DOHH2 (cell line): ENCODE measurements around the gene AIG1.
"Not testable (repeated sequence)": the region's sequence is repeated elsewhere in the genome, so short reads cannot be mapped to it uniquely, and the experiment has no call there.

Experiments used
- H3F3A ChIP-seq: fragments of 200-600 bp; sonication (generic), shearing (Covaris generic); 2 replicates; pipeline ENCODE4 v1.6.0; 2016; ENCODE audit warnings: antibody characterized with exemption, mild to moderate bottlenecking; ENCODE audit not compliant: control insufficient read depth, insufficient read depth
- H3K27ac ChIP-seq: fragments of 200-600 bp; sonication (generic); 2 replicates; pipeline ENCODE4 v1.5.1; 2014; ENCODE audit warnings: low read depth, mild to moderate bottlenecking, low read length, moderate library complexity
- H3K27me3 ChIP-seq: fragments of 200-600 bp; sonication (generic); 2 replicates; pipeline ENCODE4 v1.6.1; 2014; ENCODE audit warnings: mild to moderate bottlenecking, low read length, mixed read lengths; ENCODE audit not compliant: control insufficient read depth
- H3K36me3 ChIP-seq: fragments of 200-600 bp; sonication (generic); 2 replicates; pipeline ENCODE4 v1.6.1; 2014; ENCODE audit warnings: mild to moderate bottlenecking, low read length, moderate library complexity, mixed read lengths; ENCODE audit not compliant: control insufficient read depth
- H3K4me1 ChIP-seq: fragments of 200-600 bp; sonication (generic); 2 replicates; pipeline ENCODE4 v1.6.1; 2014; ENCODE audit warnings: mild to moderate bottlenecking, low read length, mixed read lengths; ENCODE audit not compliant: control insufficient read depth
- H3K4me2 ChIP-seq: fragments of 200-600 bp; sonication (generic); 2 replicates; pipeline ENCODE4 v1.6.0; 2014; ENCODE audit warnings: mild to moderate bottlenecking, low read length, moderate library complexity
- H3K4me3 ChIP-seq: fragments of 200-600 bp; sonication (generic); 2 replicates; pipeline ENCODE4 v1.5.1; 2014; ENCODE audit warnings: mild to moderate bottlenecking, low read length, mixed read lengths
- H3K79me2 ChIP-seq: fragments of 200-600 bp; sonication (generic); 2 replicates; pipeline ENCODE4 v1.6.1; 2014; ENCODE audit warnings: mild to moderate bottlenecking, low read length, mixed read lengths; ENCODE audit not compliant: control insufficient read depth
- H3K9me2 ChIP-seq: fragments of 200-600 bp; sonication (generic); replicated peaks from 2 replicates; pipeline ENCODE4 v1.6.1; 2014; ENCODE audit warnings: mild to moderate bottlenecking, low read length, mixed read lengths; ENCODE audit not compliant: control insufficient read depth
- H3K9me3 ChIP-seq: fragments of 200-600 bp; sonication (generic); 2 replicates; pipeline ENCODE4 v1.6.1; 2014; ENCODE audit warnings: antibody characterized with exemption, low read length, mixed read lengths; ENCODE audit not compliant: control insufficient read depth, insufficient read depth
- H4K20me1 ChIP-seq: fragments of 200-600 bp; sonication (generic); 2 replicates; pipeline ENCODE4 v1.6.0; 2014; ENCODE audit warnings: low read depth, mild to moderate bottlenecking, antibody characterized with exemption, low read length, moderate library complexity; ENCODE audit not compliant: control insufficient read depth, insufficient read depth
- EZH2phosphoT487 ChIP-seq: fragments of 200-600 bp; sonication (generic); IDR thresholded peaks from 2 replicates; pipeline ENCODE4 v1.6.1; 2017; ENCODE audit warnings: borderline replicate concordance, mild to moderate bottlenecking, antibody characterized with exemption, low read length, moderate library complexity, mixed read lengths
- TF ChIP-seq, protein P1 (sequence below): fragments of 200-600 bp; sonication (generic); IDR thresholded peaks from one replicate; pipeline ENCODE4 v1.5.1; 2014; ENCODE audit warnings: antibody characterized with exemption, mild to moderate bottlenecking, low read depth, low read length; ENCODE audit not compliant: poor library complexity, severe bottlenecking

Gene AIG1

DNA sequence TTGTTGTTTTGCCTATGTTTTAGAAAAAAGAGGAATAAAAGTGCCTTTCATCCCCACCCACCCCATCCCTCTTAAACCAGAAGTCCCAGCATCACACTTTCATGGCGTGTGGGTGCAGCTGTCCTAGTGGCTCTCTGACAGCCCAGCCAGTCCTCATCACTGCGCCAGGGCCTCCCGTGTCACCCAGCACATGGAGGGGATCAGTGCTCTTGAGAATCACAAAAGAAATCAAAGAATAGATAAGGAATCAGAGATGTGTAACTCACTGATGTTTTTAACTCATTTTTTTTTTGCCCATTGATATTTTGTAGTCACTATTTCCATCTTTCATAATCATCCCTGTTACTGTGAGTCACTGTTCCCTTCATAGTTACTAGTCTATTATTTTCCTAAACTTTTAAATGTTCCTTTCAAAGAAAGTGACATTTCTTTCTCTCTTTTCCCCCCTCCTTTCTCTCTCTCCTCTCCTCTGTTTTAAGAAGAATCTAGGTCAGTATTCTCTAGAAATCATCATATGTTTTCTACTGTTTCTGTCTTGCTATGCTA is 78.6 kb downstream of the AIG1 start:
- Histone ChIP-seq H3K4me2 (no peak overlapping the region), H3K27me3 (no peaks in the 10 kb centered on the region), H3K9me3 (no peaks in the 10 kb centered on the region), H4K20me1 (no peaks in the 10 kb centered on the region), H3K36me3 (no peaks in the 10 kb centered on the region), H3K27ac (no peak overlapping the region), H3K4me1 (no peaks in the 10 kb centered on the region), H3F3A (no peaks in the 10 kb centered on the region), H3K79me2 (no peaks in the 10 kb centered on the region), H3K9me2 (no peaks in the 10 kb centered on the region), H3K4me3 (no peak overlapping the region)
- TF ChIP-seq, protein P1, sequence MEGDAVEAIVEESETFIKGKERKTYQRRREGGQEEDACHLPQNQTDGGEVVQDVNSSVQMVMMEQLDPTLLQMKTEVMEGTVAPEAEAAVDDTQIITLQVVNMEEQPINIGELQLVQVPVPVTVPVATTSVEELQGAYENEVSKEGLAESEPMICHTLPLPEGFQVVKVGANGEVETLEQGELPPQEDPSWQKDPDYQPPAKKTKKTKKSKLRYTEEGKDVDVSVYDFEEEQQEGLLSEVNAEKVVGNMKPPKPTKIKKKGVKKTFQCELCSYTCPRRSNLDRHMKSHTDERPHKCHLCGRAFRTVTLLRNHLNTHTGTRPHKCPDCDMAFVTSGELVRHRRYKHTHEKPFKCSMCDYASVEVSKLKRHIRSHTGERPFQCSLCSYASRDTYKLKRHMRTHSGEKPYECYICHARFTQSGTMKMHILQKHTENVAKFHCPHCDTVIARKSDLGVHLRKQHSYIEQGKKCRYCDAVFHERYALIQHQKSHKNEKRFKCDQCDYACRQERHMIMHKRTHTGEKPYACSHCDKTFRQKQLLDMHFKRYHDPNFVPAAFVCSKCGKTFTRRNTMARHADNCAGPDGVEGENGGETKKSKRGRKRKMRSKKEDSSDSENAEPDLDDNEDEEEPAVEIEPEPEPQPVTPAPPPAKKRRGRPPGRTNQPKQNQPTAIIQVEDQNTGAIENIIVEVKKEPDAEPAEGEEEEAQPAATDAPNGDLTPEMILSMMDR: no peak
- no peak for TF ChIP-seq EZH2phosphoT487

- H3K4me1 ChIP-seq, H3K27ac ChIP-seq, H3K4me3 ChIP-seq, H3F3A ChIP-seq, H3K9me3 ChIP-seq, H3K9me2 ChIP-seq, H3K4me2 ChIP-seq, H3K79me2 ChIP-seq, H4K20me1 ChIP-seq, H3K36me3 ChIP-seq, H3K27me3 ChIP-seq: not testable (repeated sequence)
Measured at GRCh38 chr6:143139884-143140283, 79.2 kb downstream of the AIG1 start.

- Histone ChIP-seq H4K20me1 (no peaks in the 10 kb centered on the region), H3K4me2 (no peak overlapping the region), H3K27ac (no peak overlapping the region), H3K27me3 (no peaks in the 10 kb centered on the region), H3K9me3 (no peaks in the 10 kb centered on the region), H3K4me3 (no peak overlapping the region), H3K79me2 (no peaks in the 10 kb centered on the region), H3K4me1 (no peaks in the 10 kb centered on the region), H3K36me3 (no peaks in the 10 kb centered on the region), H3F3A (no peaks in the 10 kb centered on the region), H3K9me2 (no peaks in the 10 kb centered on the region)
- no peak for TF ChIP-seq EZH2phosphoT487
- TF ChIP-seq, protein P1: no peak
Measured at GRCh38 chr6:143140767-143141166, 80.1 kb downstream of the AIG1 start.

DNA sequence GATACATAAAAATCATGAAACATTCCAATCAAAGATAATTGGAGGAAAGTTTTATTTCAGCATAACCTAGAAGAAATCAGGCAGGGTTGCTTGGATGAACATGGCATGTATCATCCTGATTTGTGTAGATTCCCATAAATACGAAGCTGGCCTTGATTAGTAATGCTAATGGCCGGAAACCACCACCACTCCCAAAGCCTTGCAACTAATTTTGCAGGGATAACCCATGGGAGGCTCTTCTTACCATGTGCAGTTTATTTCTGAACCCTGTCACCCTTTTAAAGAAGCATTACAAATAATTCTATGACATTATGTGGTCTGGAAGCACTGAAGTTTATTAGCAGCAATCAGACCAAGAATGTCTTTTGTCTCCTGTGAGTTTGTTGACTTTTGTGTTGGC is 80.8 kb downstream of the AIG1 start:
- H3K9me2 ChIP-seq: no peaks in the 10 kb centered on the region
- no peak overlapping the region for H3K27ac ChIP-seq
- H3K4me1 ChIP-seq: no peaks in the 10 kb centered on the region
- H4K20me1 ChIP-seq: no peaks in the 10 kb centered on the region
- no peaks in the 10 kb centered on the region for H3K79me2 ChIP-seq
- H3K27me3 ChIP-seq: no peaks in the 10 kb centered on the region
- no peaks in the 10 kb centered on the region for H3K9me3 ChIP-seq
- no peak overlapping the region for H3K4me3 ChIP-seq
- no peaks in the 10 kb centered on the region for H3F3A ChIP-seq
- no peaks in the 10 kb centered on the region for H3K36me3 ChIP-seq
- no peak overlapping the region for H3K4me2 ChIP-seq
- no peak for TF ChIP-seq EZH2phosphoT487
- TF ChIP-seq, protein P1: no peak
